MM.1S (cell line): ENCODE results near the gene COL6A2.

Source experiments
- DNase-seq: peaks from one replicate; pipeline ENCODE4 v3.0.0-alpha.2; 2015
- H2AFZ ChIP-seq: fragments of 300-600 bp; sonication (generic); 2 replicates; pipeline ENCODE4 v1.6.0; 2016; ENCODE audit warnings: antibody characterized with exemption, low read length
- H3F3A ChIP-seq: fragments of 300-600 bp; sonication (generic); 2 replicates; pipeline ENCODE4 v1.6.1; 2016; ENCODE audit warnings: mild to moderate bottlenecking, antibody characterized with exemption, low read length, moderate library complexity, mixed read lengths; ENCODE audit not compliant: insufficient read depth
- H3K27ac ChIP-seq: fragments of 300-600 bp; sonication (generic); 2 replicates; pipeline ENCODE4 v1.5.1; 2016; ENCODE audit warnings: mild to moderate bottlenecking, low read length
- H3K27me3 ChIP-seq: fragments of 300-600 bp; sonication (generic); replicated peaks from 2 replicates; pipeline ENCODE4 v1.6.0; 2016; ENCODE audit warnings: low read length; ENCODE audit not compliant: insufficient read depth
- H3K36me3 ChIP-seq: fragments of 300-600 bp; sonication (generic); replicated peaks from 2 replicates; pipeline ENCODE4 v1.6.1; 2016; ENCODE audit warnings: mild to moderate bottlenecking, low read length, mixed read lengths; ENCODE audit not compliant: insufficient read depth
- H3K4me1 ChIP-seq: fragments of 300-600 bp; sonication (generic); 2 replicates; pipeline ENCODE4 v1.6.1; 2016; ENCODE audit warnings: low read length, mixed read lengths
- H3K4me2 ChIP-seq: fragments of 300-600 bp; sonication (generic); 2 replicates; pipeline ENCODE4 v1.6.0; 2016; ENCODE audit warnings: low read depth, low read length
- H3K4me3 ChIP-seq: fragments of 300-600 bp; sonication (generic); 2 replicates; pipeline ENCODE4 v1.5.1; 2016; ENCODE audit warnings: low read length, mixed read lengths
- H3K79me2 ChIP-seq: fragments of 300-600 bp; sonication (generic); 2 replicates; pipeline ENCODE4 v1.6.1; 2016; ENCODE audit warnings: mixed run types, low read length, mixed read lengths
- H3K9ac ChIP-seq: fragments of 300-600 bp; sonication (generic); 2 replicates; pipeline ENCODE4 v1.6.1; 2016; ENCODE audit warnings: low read length, mixed read lengths
- H3K9me2 ChIP-seq: fragments of 300-600 bp; sonication (generic); replicated peaks from 2 replicates; pipeline ENCODE4 v1.6.1; 2016; ENCODE audit warnings: mild to moderate bottlenecking, low read length, mixed read lengths; ENCODE audit not compliant: insufficient read depth
- H3K9me3 ChIP-seq: fragments of 300-600 bp; sonication (generic); replicated peaks from 2 replicates; pipeline ENCODE4 v1.6.1; 2016; ENCODE audit warnings: mild to moderate bottlenecking, low read length, mixed read lengths; ENCODE audit not compliant: insufficient read depth
- H4K20me1 ChIP-seq: fragments of 300-600 bp; sonication (generic); 2 replicates; pipeline ENCODE4 v1.6.1; 2016; ENCODE audit warnings: mild to moderate bottlenecking, low read length, moderate library complexity, mixed read lengths; ENCODE audit not compliant: insufficient read depth
- CTCF ChIP-seq: fragments of 300-600 bp; sonication (generic); IDR thresholded peaks from 2 replicates; pipeline ENCODE4 v1.5.1; 2016; ENCODE audit warnings: antibody characterized with exemption, low read length, mixed read lengths
- EZH2 ChIP-seq: fragments of 300-600 bp; sonication (generic); optimal IDR thresholded peaks from 2 replicates; pipeline ENCODE3; 2017; ENCODE audit warnings: low read depth, mild to moderate bottlenecking, antibody characterized with exemption, low read length, mixed read lengths
- EZH2phosphoT487 ChIP-seq: fragments of 300-600 bp; sonication (generic); IDR thresholded peaks from 2 replicates; pipeline ENCODE4 v1.6.1; 2018; ENCODE audit warnings: antibody characterized with exemption, low read length

COL6A2 gene

DNA sequence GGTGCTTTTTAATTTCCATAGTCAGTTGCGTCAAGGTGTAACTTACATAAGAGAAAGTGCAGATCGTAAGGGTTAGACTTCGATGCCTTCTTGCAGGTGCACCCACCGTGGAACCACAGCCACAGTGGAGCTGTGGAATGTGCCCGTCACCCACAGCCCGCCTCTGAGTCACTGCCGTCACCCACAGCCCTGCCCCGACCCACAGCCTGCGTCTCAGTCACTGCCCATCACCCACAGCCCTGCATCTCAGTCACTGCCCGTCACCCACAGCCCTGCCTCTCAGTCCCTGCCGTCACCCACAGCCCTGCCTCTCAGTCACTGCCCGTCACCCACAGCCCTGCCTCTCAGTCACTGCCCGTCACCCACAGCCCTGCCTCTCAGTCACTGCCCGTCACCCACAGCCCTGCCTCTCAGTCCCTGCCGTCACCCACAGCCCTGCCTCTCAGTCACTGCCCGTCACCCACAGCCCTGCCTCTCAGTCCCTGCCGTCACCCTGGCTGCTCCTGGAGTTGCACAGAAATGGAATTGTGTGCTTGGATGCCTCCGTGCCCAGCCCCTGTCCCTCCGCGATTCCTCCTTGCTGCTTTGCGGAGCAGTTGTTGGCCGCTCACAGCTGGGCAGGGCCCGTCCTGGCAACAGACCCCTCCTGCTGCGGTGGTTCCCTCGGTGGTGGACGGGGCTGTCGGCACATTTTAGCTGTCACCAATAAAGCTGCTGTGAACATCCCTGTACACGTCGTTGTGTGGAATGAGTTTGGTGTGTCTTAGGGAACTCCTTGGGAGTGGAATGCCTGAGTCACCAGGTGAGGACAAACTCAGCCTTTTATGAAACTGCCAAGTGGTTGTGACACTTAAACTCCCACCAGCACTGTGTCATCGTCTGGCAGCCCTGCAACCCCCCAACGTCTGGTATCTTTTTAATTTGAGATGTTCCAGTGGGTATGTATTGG, 44.9 kb upstream of the COL6A2 start:
- Histone ChIP-seq H3K27me3 (peaks cover 96% of the 10 kb centered on the region), H4K20me1 (no peaks in the 10 kb centered on the region), H3K9ac (no peak overlapping the region), H3K9me2 (no peaks in the 10 kb centered on the region), H3K27ac (no peak overlapping the region), H3K79me2 (no peaks in the 10 kb centered on the region), H3F3A (no peaks in the 10 kb centered on the region), H2AFZ (no peak overlapping the region), H3K9me3 (no peaks in the 10 kb centered on the region), H3K4me3 (no peak overlapping the region), H3K4me2 (no peak overlapping the region), H3K4me1 (no peaks in the 10 kb centered on the region), H3K36me3 (no peaks in the 10 kb centered on the region)
- no peak for TF ChIP-seq EZH2
- no peak for DNase-seq

DNA sequence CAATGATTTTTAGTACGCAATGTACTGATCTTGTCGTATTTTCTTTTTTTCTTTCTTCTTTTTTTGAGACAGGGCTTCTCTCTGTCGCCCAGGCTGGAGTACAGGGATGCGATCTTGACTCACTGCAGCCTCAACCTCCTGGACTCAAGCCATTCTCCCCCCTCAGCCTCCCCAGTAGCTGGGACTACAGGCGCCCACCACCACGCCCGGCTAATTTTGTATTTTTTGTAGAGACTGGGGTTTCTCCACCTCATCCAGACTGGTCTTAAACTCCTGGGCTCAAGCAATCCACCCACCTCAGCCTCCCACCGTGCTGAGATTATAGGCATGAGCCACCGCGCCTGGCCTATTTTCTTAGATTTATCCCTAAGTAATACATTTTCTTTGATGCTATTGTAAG, 43.9 kb upstream of the COL6A2 start:
- no peaks in the 10 kb centered on the region for H3F3A ChIP-seq
- no peak overlapping the region for H3K27ac ChIP-seq
- H3K9ac ChIP-seq, result no peak overlapping the region

GRCh38 chr21:46054451-46054881, 43.4 kb upstream of the COL6A2 start:
- no peak overlapping the region for H3K27ac ChIP-seq
- no peak for DNase-seq
- H3K79me2 ChIP-seq, result no peaks in the 10 kb centered on the region
- no peak overlapping the region for H3K9ac ChIP-seq
- no peaks in the 10 kb centered on the region for H4K20me1 ChIP-seq
- H3K4me3 ChIP-seq, result no peak overlapping the region
- no peak overlapping the region for H2AFZ ChIP-seq
- H3K36me3 ChIP-seq, result no peaks in the 10 kb centered on the region
- no peaks in the 10 kb centered on the region for H3K4me1 ChIP-seq
- H3K27me3 ChIP-seq, result peaks cover 95% of the 10 kb centered on the region
- H3K4me2 ChIP-seq, result no peak overlapping the region
- no peaks in the 10 kb centered on the region for H3K9me2 ChIP-seq
- no peaks in the 10 kb centered on the region for H3F3A ChIP-seq
- H3K9me3 ChIP-seq, result no peaks in the 10 kb centered on the region
- no peak for TF ChIP-seq EZH2
- TF ChIP-seq EZH2phosphoT487, result no peak
- no peak for TF ChIP-seq CTCF

More for the DNA sequence above, 43.9 kb upstream of the COL6A2 start:
- H3K79me2 ChIP-seq, result no peaks in the 10 kb centered on the region
- no peak overlapping the region for H3K4me2 ChIP-seq
- H3K4me3 ChIP-seq, result no peak overlapping the region
- no peaks in the 10 kb centered on the region for H3K36me3 ChIP-seq
- H3K27me3 ChIP-seq, result peaks cover 95% of the 10 kb centered on the region
- no peaks in the 10 kb centered on the region for H3K9me2 ChIP-seq
- no peaks in the 10 kb centered on the region for H3K9me3 ChIP-seq
- DNase-seq, result no peak
- no peaks in the 10 kb centered on the region for H3K4me1 ChIP-seq
- no peak overlapping the region for H2AFZ ChIP-seq
- TF ChIP-seq EZH2phosphoT487 (no peak), EZH2 (no peak), CTCF (no peak)
- no peaks in the 10 kb centered on the region for H4K20me1 ChIP-seq

GRCh38 chr21:46055863-46056281, 42.0 kb upstream of the COL6A2 start:
- H3K9ac ChIP-seq, result no peak overlapping the region
- no peak overlapping the region for H3K4me2 ChIP-seq
- H4K20me1 ChIP-seq, result no peaks in the 10 kb centered on the region
- no peaks in the 10 kb centered on the region for H3K4me1 ChIP-seq
- DNase-seq, result no peak
- H3K79me2 ChIP-seq, result no peaks in the 10 kb centered on the region
- H2AFZ ChIP-seq, result no peak overlapping the region
- no peaks in the 10 kb centered on the region for H3F3A ChIP-seq
- no peak overlapping the region for H3K4me3 ChIP-seq
- H3K9me2 ChIP-seq, result no peaks in the 10 kb centered on the region
- H3K27ac ChIP-seq, result no peak overlapping the region
- no peaks in the 10 kb centered on the region for H3K36me3 ChIP-seq
- TF ChIP-seq CTCF, result no peak
- no peak for TF ChIP-seq EZH2phosphoT487
- TF ChIP-seq EZH2, result no peak
- H3K9me3 ChIP-seq, result no peaks in the 10 kb centered on the region
- H3K27me3 ChIP-seq, result peaks cover 95% of the 10 kb centered on the region
